Breast epithelium (tissue), 3 donors: ENCODE results near the gene HMCN1.

Experiments
- POLR2A ChIP-seq: fragments of 450-650 bp; IDR thresholded peaks from one replicate; pipeline ENCODE4 v1.6.1; 2016; ENCODE audit warnings: antibody characterized with exemption, mild to moderate bottlenecking, moderate library complexity
- TF ChIP-seq, protein P1 (sequence below), 3 donors: fragments of 450-650 bp; IDR thresholded peaks; one replicate each; pipeline ENCODE4 v1.5.1; 2016 to 2017; ENCODE audit warnings: antibody characterized with exemption in 3 of 3, mild to moderate bottlenecking in 3 of 3, moderate library complexity in 3 of 3

DNA sequence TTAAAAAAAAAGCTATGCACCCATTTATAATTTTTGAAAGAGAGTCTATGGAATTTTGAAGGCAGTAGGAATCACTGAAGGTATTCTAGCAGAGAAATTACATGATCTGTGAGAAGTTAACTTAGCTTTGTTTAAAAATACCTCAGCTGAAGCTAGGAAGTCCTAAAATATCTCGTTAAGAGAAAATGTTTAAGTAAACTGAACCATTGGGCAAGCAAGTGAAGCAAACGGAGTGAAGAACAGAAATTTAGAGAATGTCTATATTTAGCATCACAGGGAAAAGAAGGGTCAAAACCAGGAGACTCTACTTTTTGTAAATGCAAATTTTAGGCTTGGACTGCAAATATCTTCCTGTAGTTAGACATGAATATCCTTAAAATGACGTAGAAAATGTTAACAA lies 230.8 kb downstream of the HMCN1 start:
- TF ChIP-seq, protein P1, sequence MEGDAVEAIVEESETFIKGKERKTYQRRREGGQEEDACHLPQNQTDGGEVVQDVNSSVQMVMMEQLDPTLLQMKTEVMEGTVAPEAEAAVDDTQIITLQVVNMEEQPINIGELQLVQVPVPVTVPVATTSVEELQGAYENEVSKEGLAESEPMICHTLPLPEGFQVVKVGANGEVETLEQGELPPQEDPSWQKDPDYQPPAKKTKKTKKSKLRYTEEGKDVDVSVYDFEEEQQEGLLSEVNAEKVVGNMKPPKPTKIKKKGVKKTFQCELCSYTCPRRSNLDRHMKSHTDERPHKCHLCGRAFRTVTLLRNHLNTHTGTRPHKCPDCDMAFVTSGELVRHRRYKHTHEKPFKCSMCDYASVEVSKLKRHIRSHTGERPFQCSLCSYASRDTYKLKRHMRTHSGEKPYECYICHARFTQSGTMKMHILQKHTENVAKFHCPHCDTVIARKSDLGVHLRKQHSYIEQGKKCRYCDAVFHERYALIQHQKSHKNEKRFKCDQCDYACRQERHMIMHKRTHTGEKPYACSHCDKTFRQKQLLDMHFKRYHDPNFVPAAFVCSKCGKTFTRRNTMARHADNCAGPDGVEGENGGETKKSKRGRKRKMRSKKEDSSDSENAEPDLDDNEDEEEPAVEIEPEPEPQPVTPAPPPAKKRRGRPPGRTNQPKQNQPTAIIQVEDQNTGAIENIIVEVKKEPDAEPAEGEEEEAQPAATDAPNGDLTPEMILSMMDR (IDR thresholded peaks at IDR 0.05): no peak
- TF ChIP-seq POLR2A: no peak
